ENCODE data around the gene XRCC1. TPM values are rescaled to one million over a fixed set of nuclear protein-coding genes. Genes with fewer than 3 reads are reported as not detected.

Gene XRCC1
- total and polyA plus RNA-seq, 2 of the 4 experiments (the other 2 are of a cell fraction): 12.5 to 21.3 TPM

GRCh38 chr19:43610493-43610892, 35.2 kb upstream of the XRCC1 start:
- Histone ChIP-seq H2BK15ac (ENCODE audit: low read depth, low read length) (no peak overlapping the region), H3K4ac (ENCODE audit: low read depth, low read length) (no peak overlapping the region), H2BK20ac (ENCODE audit: low read depth, low read length) (no peak overlapping the region), H3K9me1 (ENCODE audit: insufficient read depth, low read length) (peaks cover 9% of the 10 kb centered on the region), H3K36me3 (ENCODE audit: control insufficient read depth, insufficient read depth, low read length) (peaks cover 33% of the 10 kb centered on the region), H4K5ac (ENCODE audit: low read depth, low read length) (no peak overlapping the region), H2BK5ac (ENCODE audit: low read depth, low read length, poor library complexity, severe bottlenecking) (no peak overlapping the region), H3K4me2 (ENCODE audit: low read depth, low read length) (no peak overlapping the region), H2BK120ac (ENCODE audit: low read depth, low read length) (no peak overlapping the region), H3K18ac (ENCODE audit: low read depth, low read length) (no peak overlapping the region), H2AK5ac (ENCODE audit: low read depth, low read length) (no peak overlapping the region), H4K91ac (ENCODE audit: insufficient read depth, low read depth, low read length) (no peak overlapping the region), H3K79me1 (ENCODE audit: low read depth in 1 of 2, low read length in 2 of 2) (peaks cover 20 to 61% of the 10 kb centered on the region in 2 experiments), H3K23ac (ENCODE audit: low read depth, low read length) (no peak overlapping the region), H3K9ac (ENCODE audit: low read depth, low read length) (no peak overlapping the region), H3K27me3 (ENCODE audit: control insufficient read depth, insufficient read depth, low read length) (no peaks in the 10 kb centered on the region), H3K9me3 (ENCODE audit: control insufficient read depth, insufficient read depth, low read length) (no peaks in the 10 kb centered on the region), H2AFZ (replicated peaks; ENCODE audit: low read length, poor library complexity) (no peak overlapping the region), H4K20me1 (ENCODE audit: insufficient read depth, low read length) (peaks cover 17% of the 10 kb centered on the region), H4K8ac (ENCODE audit: low read depth in 2 of 2, low read length in 2 of 2) (no peak overlapping the region), H3K4me3 (ENCODE audit: insufficient read depth, low read depth, low read length) (no peak overlapping the region), H3K27ac (ENCODE audit: insufficient read depth, low read length) (no peak overlapping the region), H3K56ac (ENCODE audit: extremely low read depth, insufficient read depth, low read length) (no peak overlapping the region), H3K4me1 (ENCODE audit: control insufficient read depth, insufficient read depth, low read length) (no peaks in the 10 kb centered on the region), H3K14ac (replicated peaks; ENCODE audit: low read depth, low read length) (no peak overlapping the region), H2AK9ac (replicated peaks; ENCODE audit: low read depth, low read length, poor library complexity) (no peak overlapping the region)
- dilution Hi-C loops (cut with HindIII; ENCODE audit: low sequenced_read_pairs, unreplicated experiment) (no loop called here), intact Hi-C loops (cut with micrococcal nuclease) (no loop called here), in situ Hi-C loops (cut with MboI; ENCODE audit: low sequenced_read_pairs) (no loop called here)
- DNase-seq (peak; percentile 7), ATAC-seq (ENCODE audit: low read depth) (peak; percentile 40)
- ChIA-PET POLR2A (ENCODE audit: unreplicated experiment) (no interaction called here), CTCF (no interaction called here)
- TF ChIP-seq SMC3 (IDR thresholded peaks at IDR 0.05; ENCODE audit: low read depth, low read length) (no peak), RFX5 (IDR thresholded peaks at IDR 0.05; ENCODE audit: low read depth, low read length) (no peak), CTCF (conservative IDR thresholded peaks at IDR 0.05; ENCODE audit: low read depth, low read length) (no peak), RAD21 (IDR thresholded peaks at IDR 0.05; ENCODE audit: low read length) (no peak)
- no TSS peak for BruUV-seq (replicated peaks)
- 33% methylated on average over 1 of the region's 3 CpGs; no CpG with 5 or more reads in 1 of the 2 experiments for WGBS, 2 experiments (ENCODE audit: extremely low coverage in 2 of 2, insufficient read length in 1 of 2)
